ENCODE data around the gene MAPKAPK2. TPM values are rescaled to one million over a fixed set of nuclear protein-coding genes. Genes with fewer than 3 reads are reported as not detected.

MAPKAPK2 gene
- total and polyA plus RNA-seq, 2 of the 13 experiments (the other 11 are each of a cell fraction or from before 2014, with no cell fraction given) = 16.6 to 34.0 TPM

DNA sequence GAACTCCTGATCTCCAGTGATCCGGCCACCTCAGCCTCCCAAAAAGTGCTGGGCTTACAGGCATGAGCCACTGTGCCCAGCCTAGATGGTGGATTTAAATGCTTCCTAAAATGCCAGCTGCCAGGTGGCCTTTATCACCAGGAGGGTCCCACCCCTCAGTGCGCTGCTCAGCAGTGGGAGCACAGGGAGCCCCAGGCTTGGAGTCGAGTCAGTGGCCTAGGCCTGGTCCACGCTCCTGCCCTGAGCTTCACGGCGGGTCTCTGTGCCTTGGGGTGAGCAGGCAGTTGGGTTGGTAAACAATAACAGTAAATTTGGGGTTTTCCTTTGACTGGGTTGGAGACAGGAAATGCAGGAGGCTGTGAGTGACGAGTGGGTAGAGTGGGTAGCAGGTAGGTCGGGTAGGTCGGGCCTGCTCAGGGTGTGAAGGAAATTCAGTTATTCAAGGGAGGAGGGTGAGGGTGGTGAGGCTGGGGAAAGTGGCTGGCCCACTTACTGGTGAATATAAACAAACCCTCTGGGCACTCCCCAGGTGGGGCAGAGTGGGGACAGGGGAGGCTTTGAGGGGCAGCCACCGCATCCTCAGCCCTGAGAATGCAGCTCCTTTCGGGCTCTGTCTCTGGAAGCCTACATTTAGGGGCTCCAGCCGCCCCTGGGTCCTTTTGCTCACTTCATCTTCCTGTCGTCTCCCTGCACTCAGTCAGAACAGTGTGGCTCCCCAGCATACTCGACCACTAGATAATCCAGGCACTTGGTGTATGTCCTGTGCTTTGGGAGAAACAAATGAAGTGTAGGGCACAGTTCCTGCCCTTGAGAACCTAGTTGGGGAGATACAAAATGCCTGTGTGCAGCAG lies 52.4 kb downstream of the MAPKAPK2 start:
- Histone ChIP-seq H2AFZ (ENCODE audit: low read length) (no peak overlapping the region), H3K4me2 (ENCODE audit: low read depth, low read length) (no peak overlapping the region), H4K20me1 (ENCODE audit: insufficient read depth, low read length) (no peaks in the 10 kb centered on the region), H3K4me1 (ENCODE audit: insufficient read depth, low read length) (no peaks in the 10 kb centered on the region), H3K9ac (ENCODE audit: insufficient read depth, low read depth, low read length) (no peak overlapping the region), H3K9me3 (ENCODE audit: low read length) (no peaks in the 10 kb centered on the region), H3K36me3 (replicated peaks in 1 of 2; ENCODE audit: control insufficient read depth in 1 of 2, insufficient read depth in 2 of 2, low read length in 2 of 2) (peaks cover 6 to 10% of the 10 kb centered on the region in 2 experiments; a peak in 3 of 5 replicates), H3K27me3 (ENCODE audit: control insufficient read depth in 1 of 2, insufficient read depth in 2 of 2, low read length in 2 of 2) (peaks cover 0 to 5% of the 10 kb centered on the region in 2 experiments; a peak in 1 of 5 replicates), H3K27ac (ENCODE audit: extremely low read length, insufficient read depth, low read length) (no peak overlapping the region), H3K4me3 (replicated peaks in 1 of 3; ENCODE audit: insufficient read depth in 1 of 3, low read depth in 2 of 3, low read length in 3 of 3) (no peak overlapping the region), H3K79me2 (ENCODE audit: insufficient read depth, low read length) (no peaks in the 10 kb centered on the region)
- no peak for DNase-seq (ENCODE audit: low spot score)
- 89% methylated on average over 14 of the region's 14 CpGs for WGBS (ENCODE audit: low lambda C conversion rate)
- ChIA-PET POLR2A (no interaction called here), CTCF (ENCODE audit: low intra/inter-chr PET ratio, low total read pairs) (interaction anchor here (1.4 kb wide), 1 partner anchor 176 kb away, joined by 3 read pairs; no protein-coding TSS in a partner anchor)
- TF ChIP-seq ATF1 (CRISPR knock-in tag; IDR thresholded peaks at IDR 0.05) (no peak), ARNT2 (CRISPR knock-in tag; IDR thresholded peaks at IDR 0.05; ENCODE audit: low read depth) (no peak), SOX5 (CRISPR knock-in tag; IDR thresholded peaks at IDR 0.05; ENCODE audit: borderline replicate concordance) (no peak), SRY (CRISPR knock-in tag; IDR thresholded peaks at IDR 0.05) (no peak), ZSCAN29 (CRISPR knock-in tag; conservative IDR thresholded peaks at IDR 0.05) (no peak), MEF2D (CRISPR knock-in tag; IDR thresholded peaks at IDR 0.05) (no peak), ZNF792 (CRISPR knock-in tag; IDR thresholded peaks at IDR 0.05) (no peak), SRSF1 (optimal IDR thresholded peaks at IDR 0.05; ENCODE audit: low read depth, low read length) (no peak), ZNF674 (CRISPR knock-in tag; IDR thresholded peaks at IDR 0.05; ENCODE audit: low read depth) (no peak)
- TF ChIP-seq, protein P1, sequence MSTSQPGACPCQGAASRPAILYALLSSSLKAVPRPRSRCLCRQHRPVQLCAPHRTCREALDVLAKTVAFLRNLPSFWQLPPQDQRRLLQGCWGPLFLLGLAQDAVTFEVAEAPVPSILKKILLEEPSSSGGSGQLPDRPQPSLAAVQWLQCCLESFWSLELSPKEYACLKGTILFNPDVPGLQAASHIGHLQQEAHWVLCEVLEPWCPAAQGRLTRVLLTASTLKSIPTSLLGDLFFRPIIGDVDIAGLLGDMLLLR (CRISPR knock-in tag; IDR thresholded peaks at IDR 0.05) = no peak
- no peak for FAIRE-seq
- ATAC-seq = no peak
- intact Hi-C loops (cut with micrococcal nuclease; ENCODE audit: unreplicated experiment) (loop anchor here (10.0 kb wide), 1 partner anchor 338 kb away; no protein-coding TSS in a partner anchor), in situ Hi-C loops (cut with HindIII; ENCODE audit: extremely low pct_ligation_motif_present, low pct_unique_long_range_greater_than_20kb) (loop anchor here (5.0 to 10.0 kb wide), 2 partner anchors 175 to 248 kb away; no protein-coding TSS in a partner anchor)
- no TSS peak for BruUV-seq (replicated peaks)
